K562 (cell line): ENCODE measurements around the gene MAP3K4. TPM values are rescaled to one million over a fixed set of nuclear protein-coding genes. Genes with fewer than 3 reads are reported as not detected.

Experiments used
- ARID2 ChIP-seq: fragments of 450-650 bp; IDR thresholded peaks from 2 replicates; pipeline ENCODE4 v1.6.1; 2017; ENCODE audit warnings: antibody characterized with exemption, mild to moderate bottlenecking
- CBFA2T3 ChIP-seq: fragments of 450-650 bp; IDR thresholded peaks from 2 replicates; pipeline ENCODE4 v1.6.1; 2017
- CBX3 ChIP-seq, 2 experiments: IDR thresholded peaks; 1 replicate in 1 of 2; 2 replicates in 1 of 2; pipeline ENCODE4 v1.6.1; 2012; ENCODE audit warnings: inconsistent platforms in 2 of 2, low read length in 2 of 2, borderline replicate concordance in 1 of 2, control low read depth in 1 of 2
- CUX1 ChIP-seq: fragments of 200-800 bp; sonication (Bioruptor generic); IDR thresholded peaks from 2 replicates; pipeline ENCODE4 v1.6.1; 2016; ENCODE audit warnings: missing genetic modification characterization, missing compliant biosample characterization
- JUND ChIP-seq, 2 experiments: IDR thresholded peaks; 2 replicates in 1 of 2; 3 replicates in 1 of 2; pipeline ENCODE4 v1.6.1; 2011; ENCODE audit warnings: borderline replicate concordance in 2 of 2, low read depth in 2 of 2, low read length in 2 of 2, improper control_type of control experiment in 1 of 2, missing biosample characterization in 1 of 2, missing genetic modification characterization in 1 of 2, missing genetic modification reagents in 1 of 2
- KDM1A ChIP-seq, 2 experiments: fragments of 450-650 bp; IDR thresholded peaks; 2 replicates each; pipeline ENCODE4 v1.6.1; 2016; ENCODE audit warnings: mild to moderate bottlenecking in 2 of 2
- POLR2A ChIP-seq: fragments of 450-650 bp; conservative IDR thresholded peaks from 2 replicates; pipeline ENCODE4 v1.6.1; 2016
- RERE ChIP-seq: sonication (generic); formaldehyde crosslinking; IDR thresholded peaks from 2 replicates; pipeline ENCODE4 v1.8.0; 2023; ENCODE audit warnings: missing genetic modification reagents, mild to moderate bottlenecking, borderline replicate concordance
- TFAP4 ChIP-seq: sonication (generic); formaldehyde crosslinking; IDR thresholded peaks from 2 replicates; pipeline ENCODE4 v1.8.0; 2022; ENCODE audit warnings: missing genetic modification reagents, mild to moderate bottlenecking, moderate library complexity, borderline replicate concordance
- TRIM25 ChIP-seq: fragments of 450-650 bp; IDR thresholded peaks from 2 replicates; pipeline ENCODE4 v1.7.0; 2016; ENCODE audit warnings: borderline replicate concordance
- polyA plus RNA-seq, 8 experiments: library from polyadenylated mRNA; depleted of rRNA in 4 of 8; stranded (reverse) in 5 of 8; unstranded in 3 of 8; fragments of >200 nt; fragmentation: Nextera tagmentation in 2 of 8; fragmentation: Illumina TruSeq in 1 of 8; extraction: Ambion mirVana in 2 of 8; extraction: Trizol in 1 of 8; gene quantifications; 2 replicates each; pipeline versions ENCODE4 v1.2.1 to v1.2.3, GENCODE V29; 2011 to 2014; ENCODE audit warnings: inconsistent platforms in 1 of 8, missing spikeins in 1 of 8
- total RNA-seq, 7 experiments: library from RNA; depleted of rRNA in 6 of 7; stranded (reverse); fragments of >200 nt in 6 of 7; fragmentation: Illumina TruSeq in 2 of 7; extraction: Trizol in 2 of 7; gene quantifications; 2 replicates each; pipeline versions ENCODE4 v1.2.1 to v1.2.3, GENCODE V29; 2011 to 2021; ENCODE audit warnings: low replicate concordance in 1 of 7

MAP3K4 gene
- total and polyA plus RNA-seq, 9 of the 15 experiments (the other 6 are each of a cell fraction or from before 2014, with no cell fraction given) = 21.0 to 77.2 (median 48.9) TPM

- no peak for TF ChIP-seq KDM1A (IDR thresholded peaks at IDR 0.05)
- TF ChIP-seq TRIM25 = no peak
- no peak for TF ChIP-seq ARID2
- no peak for TF ChIP-seq CBX3 (IDR thresholded peaks at IDR 0.05; ENCODE audit: borderline replicate concordance in 1 of 2, low read length in 2 of 2)
- no peak for TF ChIP-seq CUX1 (CRISPR knock-in tag)
- no peak for TF ChIP-seq RERE
- 0 out of 2 replicates have a peak, but pooled peaks have one; percentile 17 for TF ChIP-seq CBFA2T3
- no peak for TF ChIP-seq JUND (IDR thresholded peaks at IDR 0.05; ENCODE audit: borderline replicate concordance, low read depth, low read length)
- TF ChIP-seq JUND (tag; IDR thresholded peaks at IDR 0.05; ENCODE audit: borderline replicate concordance, low read depth, low read length) = no peak
- 0 out of 2 replicates have a peak, but pooled peaks have one; percentile 7 for TF ChIP-seq POLR2A
- peak; percentile 29; the same call in 1 of the 2 replicates for TF ChIP-seq TFAP4 (CRISPR knock-in tag)
Observed at GRCh38 chr6:161139766-161140553, 148.4 kb downstream of the MAP3K4 start (continued).
